ENCODE results near the gene PODXL2.

Gene PODXL2

GRCh38 chr3:127671523-127672428 lies 42.8 kb downstream of the PODXL2 start:
- Histone ChIP-seq H3K27me3 (replicated peaks; ENCODE audit: control insufficient read depth, insufficient read depth, low read length) (no peaks in the 10 kb centered on the region), H3K4me3 (replicated peaks; ENCODE audit: low read depth, low read length) (peak overlapping the region; percentile 81), H3K36me3 (ENCODE audit: control insufficient read depth, insufficient read depth, low read length) (no peaks in the 10 kb centered on the region)
- no peak for DNase-seq (ENCODE audit: extremely low read depth, insufficient read length)
- TF ChIP-seq CTCF (IDR thresholded peaks at IDR 0.05; ENCODE audit: insufficient read depth, low read length, poor library complexity, severe bottlenecking): no peak

DNA sequence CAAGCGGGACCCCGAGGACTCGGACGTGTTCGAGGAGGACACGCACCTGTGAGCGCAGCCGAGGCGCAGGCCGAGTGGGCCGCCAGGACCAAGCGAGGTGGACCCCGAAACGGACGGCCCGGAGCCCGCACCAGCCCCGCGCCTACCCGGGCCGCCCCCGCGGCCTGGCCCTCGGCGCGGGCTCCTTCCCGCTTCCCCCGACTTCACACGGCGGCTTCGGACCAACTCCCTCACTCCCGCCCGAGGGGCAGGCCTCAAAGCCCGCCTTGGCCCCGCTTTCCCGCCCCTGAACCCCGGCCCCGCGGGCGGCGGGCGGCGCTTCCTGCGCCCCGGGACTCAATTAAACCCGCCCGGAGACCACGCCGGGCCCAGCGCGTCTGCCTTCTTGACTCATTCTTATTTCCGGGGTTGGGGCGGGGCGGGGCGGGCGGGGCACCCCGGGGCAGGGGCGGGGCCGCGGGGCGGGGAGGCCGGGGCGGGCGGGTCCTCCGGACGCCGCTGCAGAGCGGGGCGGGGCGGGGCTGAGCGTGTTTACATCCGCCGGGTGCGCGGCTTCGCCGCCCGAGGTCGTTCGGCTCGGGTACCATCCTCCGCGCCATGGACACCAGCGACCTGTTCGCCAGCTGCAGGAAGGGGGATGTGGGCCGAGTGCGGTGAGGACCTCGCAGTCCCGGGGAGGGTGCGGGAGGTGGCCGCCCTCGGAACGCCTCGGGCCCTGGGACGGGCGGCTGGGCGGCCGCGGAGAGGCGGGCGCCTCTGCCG lies 43.6 kb downstream of the PODXL2 start, which contains the start of gene ABTB1:
ABTB1 (plus strand) TSS at position 524 of the 762 bp plus-strand sequence; CDS start at position 598, 74 bp downstream.
- no peak for TF ChIP-seq CTCF (IDR thresholded peaks at IDR 0.05; ENCODE audit: insufficient read depth, low read length, poor library complexity, severe bottlenecking)
- DNase-seq (ENCODE audit: extremely low read depth, insufficient read length): peak; percentile 86
- no peaks in the 10 kb centered on the region for H3K27me3 ChIP-seq (replicated peaks; ENCODE audit: control insufficient read depth, insufficient read depth, low read length)
- H3K36me3 ChIP-seq (ENCODE audit: control insufficient read depth, insufficient read depth, low read length): no peaks in the 10 kb centered on the region
- H3K4me3 ChIP-seq (replicated peaks; ENCODE audit: low read depth, low read length): peak within 1 kb of the TSS; percentile 81

- DNase-seq (ENCODE audit: extremely low read depth, insufficient read length): no peak
- Histone ChIP-seq H3K4me3 (replicated peaks; ENCODE audit: low read depth, low read length) (peak overlapping the region; percentile 81), H3K27me3 (replicated peaks; ENCODE audit: control insufficient read depth, insufficient read depth, low read length) (no peaks in the 10 kb centered on the region), H3K36me3 (ENCODE audit: control insufficient read depth, insufficient read depth, low read length) (no peaks in the 10 kb centered on the region)
- TF ChIP-seq CTCF (IDR thresholded peaks at IDR 0.05; ENCODE audit: insufficient read depth, low read length, poor library complexity, severe bottlenecking): no peak
Measured at GRCh38 chr3:127673191-127674100, 44.5 kb downstream of the PODXL2 start.

DNA sequence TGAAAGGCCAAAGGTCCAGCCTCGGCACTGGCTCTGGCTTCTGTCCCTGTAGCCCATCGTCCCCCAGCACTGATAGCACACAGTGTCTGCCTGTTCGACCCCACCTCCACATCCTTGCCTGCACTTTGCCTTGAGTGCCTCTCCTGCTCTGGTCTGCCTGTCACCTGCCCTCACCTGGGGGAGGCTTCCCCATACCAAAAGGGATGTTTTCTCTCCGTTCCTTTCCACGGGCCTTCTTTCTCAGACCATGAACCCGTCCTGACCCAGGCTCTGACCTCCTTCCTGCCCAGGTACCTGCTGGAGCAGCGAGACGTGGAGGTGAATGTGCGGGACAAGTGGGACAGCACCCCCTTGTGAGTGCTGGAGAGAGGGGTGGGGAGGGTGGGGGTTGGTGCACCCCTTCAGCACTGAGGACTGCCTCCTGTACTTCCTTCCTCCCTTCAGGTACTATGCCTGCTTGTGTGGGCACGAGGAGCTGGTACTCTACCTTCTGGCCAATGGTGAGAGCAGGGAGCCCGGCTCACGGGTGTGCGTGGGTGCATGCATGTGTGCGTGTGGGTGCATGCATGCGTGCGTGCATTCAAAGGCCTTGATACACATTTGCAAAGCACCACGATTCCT lies 45.2 kb downstream of the PODXL2 start:
- TF ChIP-seq CTCF (IDR thresholded peaks at IDR 0.05; ENCODE audit: insufficient read depth, low read length, poor library complexity, severe bottlenecking): no peak
- DNase-seq (ENCODE audit: extremely low read depth, insufficient read length): no peak
- no peaks in the 10 kb centered on the region for H3K27me3 ChIP-seq (replicated peaks; ENCODE audit: control insufficient read depth, insufficient read depth, low read length)
- no peaks in the 10 kb centered on the region for H3K36me3 ChIP-seq (ENCODE audit: control insufficient read depth, insufficient read depth, low read length)
- no peak overlapping the region for H3K4me3 ChIP-seq (replicated peaks; ENCODE audit: low read depth, low read length)

DNA sequence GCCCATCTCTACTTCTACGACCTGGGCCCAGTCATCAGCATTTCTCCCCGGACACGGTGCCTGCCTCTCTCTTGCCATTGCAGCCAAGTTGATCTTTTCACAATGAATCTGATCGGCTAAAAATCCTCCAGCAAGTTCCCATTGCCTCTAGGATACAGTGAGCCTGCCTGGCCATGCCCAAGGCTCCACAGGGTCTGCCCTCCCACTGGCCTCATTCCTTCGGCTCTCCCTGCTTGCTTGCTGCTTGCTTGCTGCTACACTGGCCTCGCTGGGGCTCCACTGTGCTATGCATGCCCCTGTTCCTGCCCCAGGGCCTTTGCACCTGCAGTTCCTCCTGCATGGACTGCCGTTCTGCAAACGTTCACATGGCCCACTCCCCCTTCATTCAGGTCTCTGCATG lies 45.8 kb downstream of the PODXL2 start:
- TF ChIP-seq CTCF (IDR thresholded peaks at IDR 0.05; ENCODE audit: insufficient read depth, low read length, poor library complexity, severe bottlenecking): no peak
- Histone ChIP-seq H3K36me3 (ENCODE audit: control insufficient read depth, insufficient read depth, low read length) (no peaks in the 10 kb centered on the region), H3K27me3 (replicated peaks; ENCODE audit: control insufficient read depth, insufficient read depth, low read length) (no peaks in the 10 kb centered on the region), H3K4me3 (replicated peaks; ENCODE audit: low read depth, low read length) (no peak overlapping the region)
- DNase-seq (ENCODE audit: extremely low read depth, insufficient read length): no peak
